ENCODE data around the gene COL2A1.

Gene COL2A1

GRCh38 chr12:47988073-47989022, 15.9 kb downstream of the COL2A1 start:
- no peak for DNase-seq

- no peak for DNase-seq
Observed at GRCh38 chr12:47987411-47988072, 16.7 kb downstream of the COL2A1 start.

GRCh38 chr12:47986832-47987231, 17.4 kb downstream of the COL2A1 start:
- DNase-seq = no peak

GRCh38 chr12:47986291-47986660, 18.0 kb downstream of the COL2A1 start:
- no peak for DNase-seq

- no peak for DNase-seq
Observed at GRCh38 chr12:47985596-47986290, 18.5 kb downstream of the COL2A1 start.

GRCh38 chr12:47984331-47984801, 19.9 kb downstream of the COL2A1 start:
- no peak for DNase-seq

- no peak for DNase-seq
Observed at GRCh38 chr12:47983541-47984115, 20.6 kb downstream of the COL2A1 start.

- no peak for DNase-seq
Observed at GRCh38 chr12:47982770-47983169, 21.5 kb downstream of the COL2A1 start.

GRCh38 chr12:47982311-47982710, 22.0 kb downstream of the COL2A1 start:
- DNase-seq = no peak

GRCh38 chr12:47981496-47982260, 22.6 kb downstream of the COL2A1 start:
- no peak for DNase-seq

GRCh38 chr12:47980779-47981495, 23.3 kb downstream of the COL2A1 start:
- no peak for DNase-seq

GRCh38 chr12:47980197-47980596, 24.1 kb downstream of the COL2A1 start:
- DNase-seq = no peak

- DNase-seq = no peak
Observed at GRCh38 chr12:47979686-47980085, 24.6 kb downstream of the COL2A1 start.

GRCh38 chr12:47979166-47979565, 25.1 kb downstream of the COL2A1 start:
- no peak for DNase-seq

GRCh38 chr12:47978598-47978873, 25.7 kb downstream of the COL2A1 start:
- DNase-seq = no peak

- no peak for DNase-seq
Observed at GRCh38 chr12:47977772-47978597, 26.3 kb downstream of the COL2A1 start.

GRCh38 chr12:47977046-47977771, 27.1 kb downstream of the COL2A1 start:
- no peak for DNase-seq

- no peak for DNase-seq
Observed at GRCh38 chr12:47975816-47976215, 28.5 kb downstream of the COL2A1 start.

GRCh38 chr12:47975036-47975620, 29.1 kb downstream of the COL2A1 start:
- DNase-seq = no peak

- no peak for DNase-seq
Observed at GRCh38 chr12:47973870-47974269, 30.4 kb downstream of the COL2A1 start.
